K562 (cell line): ENCODE results near the gene ADAR. TPM values are rescaled to one million over a fixed set of nuclear protein-coding genes. Genes with fewer than 3 reads are reported as not detected.
A peak's percentile ranks its signal among the peaks of the same experiment; 100 is the strongest.

Experiments used
- ATAC-seq: fragments of 200-7000 bp; cut with Tn5 transposase; 3 replicates; pipeline ENCODE4 v1.9.1; 2020; ENCODE audit warnings: moderate library complexity
- BruUV-seq: library from RNA; stranded (reverse); fragments of 400-500 nt; replicated peaks from 2 replicates; lab custom pipeline; 2021; lab: Mats Ljungman, UMichigan
- CTCF ChIA-PET: fragments of 300-600 bp; formaldehyde crosslinking; extraction: SDS; loops from one replicate; lab custom pipeline; 2021; ENCODE audit warnings: low intra/inter-chr PET ratio; lab: Yijun Ruan, JAX
- POLR2A ChIA-PET: fragments of 300-600, 350-650 bp; sonication (Branson Sonifier 250); formaldehyde crosslinking; extraction: SDS; loops from one replicate; lab custom pipeline; 2021; ENCODE audit warnings: antibody characterized with exemption, inconsistent platforms; lab: Yijun Ruan, JAX
- DNase-seq, 4 experiments: peaks; one replicate each; pipeline versions ENCODE4 v3.0.0 to v3.0.0-alpha.2; 2011 to 2018; ENCODE audit warnings: low spot score in 3 of 4, mixed read lengths in 3 of 4; ENCODE audit errors: extremely low read depth in 1 of 4
- FAIRE-seq: peaks from 2 replicates; lab custom pipeline; 2011; peaks lifted over from hg19 to GRCh38; lab: Jason Lieb, UNC
- H2AFZ ChIP-seq: 2 replicates; pipeline ENCODE4 v1.6.0; 2011; ENCODE audit warnings: low read depth, low read length, control low read depth, inconsistent platforms
- H3K27ac ChIP-seq: fragments of 200-600 bp; 3 replicates; pipeline ENCODE4 v1.8.0; 2011; ENCODE audit warnings: low read depth, mild to moderate bottlenecking, control low read depth, inconsistent platforms, low read length, moderate library complexity, mixed read lengths; ENCODE audit errors: extremely low read depth
- H3K27me3 ChIP-seq, 2 experiments: fragments of 300-600 bp in 1 of 2; 2 replicates in 1 of 2; 3 replicates in 1 of 2; pipeline versions ENCODE4 v1.6.0 to v1.8.0; 2011; ENCODE audit warnings: inconsistent platforms in 2 of 2, low read length in 2 of 2, mild to moderate bottlenecking in 1 of 2, mixed read lengths in 1 of 2, moderate library complexity in 1 of 2; ENCODE audit not compliant: control insufficient read depth in 2 of 2, insufficient read depth in 2 of 2
- H3K36me3 ChIP-seq: fragments of 300-600 bp; 3 replicates; pipeline ENCODE4 v1.8.0; 2011; ENCODE audit warnings: mild to moderate bottlenecking, low read length, inconsistent platforms; ENCODE audit not compliant: control insufficient read depth, insufficient read depth
- H3K4me1 ChIP-seq, 2 experiments: fragments of 200-600 bp in 1 of 2; replicated peaks in 1 of 2; 2 replicates in 1 of 2; 3 replicates in 1 of 2; pipeline versions ENCODE4 v1.5.1 to v1.8.0; 2011; ENCODE audit warnings: inconsistent platforms in 2 of 2, low read length in 2 of 2, mild to moderate bottlenecking in 1 of 2, mixed read lengths in 1 of 2, moderate library complexity in 1 of 2; ENCODE audit not compliant: control insufficient read depth in 2 of 2, insufficient read depth in 2 of 2
- H3K4me2 ChIP-seq: 2 replicates; pipeline ENCODE4 v1.6.1; 2011; ENCODE audit warnings: low read length, control low read depth, inconsistent platforms, mixed read lengths; ENCODE audit not compliant: insufficient read depth
- H3K4me3 ChIP-seq: fragments of 200-600 bp; sonication (generic), shearing (Covaris generic); 2 replicates; pipeline ENCODE4 v1.5.1; 2016; ENCODE audit warnings: control low read depth, inconsistent platforms
- H3K79me2 ChIP-seq: fragments of 200-600 bp; 3 replicates; pipeline ENCODE4 v1.8.0; 2011; ENCODE audit warnings: low read length, inconsistent platforms; ENCODE audit not compliant: control insufficient read depth, insufficient read depth
- H3K9ac ChIP-seq, 2 experiments: 2 replicates each; pipeline versions ENCODE4 v1.6.0 to v1.6.1; 2011; ENCODE audit warnings: low read depth in 2 of 2, low read length in 2 of 2, control low read depth in 1 of 2, inconsistent platforms in 1 of 2, mild to moderate bottlenecking in 1 of 2, mixed read lengths in 1 of 2; ENCODE audit not compliant: insufficient read depth in 1 of 2
- H3K9me1 ChIP-seq: one replicate; pipeline ENCODE4 v1.6.0; 2011; ENCODE audit warnings: inconsistent platforms, mild to moderate bottlenecking, low read length, moderate library complexity; ENCODE audit not compliant: control insufficient read depth, insufficient read depth
- H3K9me3 ChIP-seq: replicated peaks from 2 replicates; pipeline ENCODE4 v1.5.1; 2011; ENCODE audit warnings: low read depth, low read length, inconsistent platforms; ENCODE audit not compliant: control insufficient read depth, insufficient read depth
- H4K20me1 ChIP-seq: replicated peaks from 2 replicates; pipeline ENCODE4 v1.6.1; 2011; ENCODE audit warnings: low read length, inconsistent platforms, mixed read lengths; ENCODE audit not compliant: control insufficient read depth, insufficient read depth
- HDGF ChIP-seq: fragments of 450-650 bp; IDR thresholded peaks from 2 replicates; pipeline ENCODE4 v1.6.1; 2016
- MAZ ChIP-seq, 2 experiments: fragments of 450-650 bp in 1 of 2; sonication (generic) in 1 of 2; formaldehyde crosslinking; IDR thresholded peaks in 1 of 2; conservative IDR thresholded peaks in 1 of 2; 2 replicates each; pipeline versions ENCODE4 v1.4.0 to v1.5.0; 2020; ENCODE audit warnings: mild to moderate bottlenecking in 1 of 2, missing genetic modification reagents in 1 of 2
- STAT5A ChIP-seq: IDR thresholded peaks from 2 replicates; pipeline ENCODE4 v1.6.1; 2012; ENCODE audit warnings: low read length, inconsistent platforms, borderline replicate concordance
- ZBTB1 ChIP-seq: sonication (generic); formaldehyde crosslinking; IDR thresholded peaks from 2 replicates; pipeline ENCODE4 v1.8.1; 2023; ENCODE audit warnings: missing genetic modification reagents, low read depth, mild to moderate bottlenecking, borderline replicate concordance
- ZBTB7A ChIP-seq: IDR thresholded peaks from 2 replicates; pipeline ENCODE4 v1.6.1; 2011; ENCODE audit warnings: low read depth, mild to moderate bottlenecking, low read length, moderate library complexity, borderline replicate concordance; ENCODE audit not compliant: control insufficient read depth
- ZNF609 ChIP-seq: sonication (generic); formaldehyde crosslinking; IDR thresholded peaks from 2 replicates; pipeline ENCODE4 v1.8.1; 2023; ENCODE audit warnings: missing genetic modification reagents, mild to moderate bottlenecking, borderline replicate concordance
- WGBS: fragments of 100-300 bp; shearing (Covaris generic); methylation state at CpG from one replicate; pipeline ENCODE4 v1.1.6; 2016; ENCODE audit warnings: low coverage, mixed read lengths; ENCODE audit not compliant: insufficient coverage; ENCODE audit errors: missing lambda C conversion rate; 5-methylcytosine and 5-hydroxymethylcytosine counted together
- in situ Hi-C: fragments of 300-500 bp; cut with MboI; formaldehyde crosslinking; loops from 4 replicates; pipeline ENCODE4 v1.15.0; 2018; ENCODE audit warnings: inconsistent platforms, mixed read lengths
- intact Hi-C: fragments of 100-400 bp; cut with micrococcal nuclease; formaldehyde crosslinking; loops from 2 replicates; pipeline ENCODE4 v1.14.2; 2022
- polyA plus RNA-seq, 8 experiments: library from polyadenylated mRNA; depleted of rRNA in 4 of 8; stranded (reverse) in 5 of 8; unstranded in 3 of 8; fragments of >200 nt; fragmentation: Nextera tagmentation in 2 of 8; fragmentation: Illumina TruSeq in 1 of 8; extraction: Ambion mirVana in 2 of 8; extraction: Trizol in 1 of 8; gene quantifications; 2 replicates each; pipeline versions ENCODE4 v1.2.1 to v1.2.3, GENCODE V29; 2011 to 2014; ENCODE audit warnings: inconsistent platforms in 1 of 8, missing spikeins in 1 of 8
- total RNA-seq, 7 experiments: library from RNA; depleted of rRNA in 6 of 7; stranded (reverse); fragments of >200 nt in 6 of 7; fragmentation: Illumina TruSeq in 2 of 7; extraction: Trizol in 2 of 7; gene quantifications; 2 replicates each; pipeline versions ENCODE4 v1.2.1 to v1.2.3, GENCODE V29; 2011 to 2021; ENCODE audit warnings: low replicate concordance in 1 of 7
- TF ChIP-seq, protein P1 (sequence below): fragments of 200-800 bp; sonication (Bioruptor generic); IDR thresholded peaks from 2 replicates; pipeline ENCODE4 v1.6.1; 2017; ENCODE audit warnings: missing genetic modification characterization, missing compliant biosample characterization

ADAR gene
- total and polyA plus RNA-seq, 9 of the 15 experiments (the other 6 are each of a cell fraction or from before 2014, with no cell fraction given): 30.1 to 123 (median 60.2) TPM

GRCh38 chr1:154568157-154568815 lies 39.7 kb downstream of the ADAR start:
- in situ Hi-C loops (no loop called here), intact Hi-C loops (no loop called here)
- no peak overlapping the region for H2AFZ ChIP-seq
- no peak for ATAC-seq
- WGBS: 10% methylated on average over 17 of the region's 17 CpGs
- peaks cover 5% of the 10 kb centered on the region for H4K20me1 ChIP-seq
- no peaks in the 10 kb centered on the region for H3K9me3 ChIP-seq
- H3K9me1 ChIP-seq: no peaks in the 10 kb centered on the region
- no TSS peak for BruUV-seq
- CTCF ChIA-PET: interaction anchor here (0.5 kb wide), 1 partner anchor 113 kb away, joined by 3 read pairs; no protein-coding TSS in a partner anchor
- H3K27me3 ChIP-seq: peaks cover 34 to 85% of the 10 kb centered on the region in 2 experiments; a peak in 4 of 5 replicates
- no peak overlapping the region for H3K27ac ChIP-seq
- H3K36me3 ChIP-seq: no peaks in the 10 kb centered on the region
- TF ChIP-seq HDGF: no peak
- TF ChIP-seq ZBTB7A: peak; percentile 11; the same call in 1 of the 2 replicates
- no peak for TF ChIP-seq STAT5A
- 0 out of 2 replicates have a peak, but pooled peaks have one; percentile 23 for TF ChIP-seq ZBTB1 (CRISPR knock-in tag)
- 0 out of 4 replicates have a peak, but pooled peaks of 1 of the 2 experiments have one; percentile 5 for TF ChIP-seq MAZ (CRISPR knock-in tag; conservative IDR thresholded peaks at IDR 0.05 in 1 of 2, IDR thresholded peaks at IDR 0.05 in 1 of 2)
- 0 out of 2 replicates have a peak, but pooled peaks have one; percentile 2 for TF ChIP-seq ZNF609
- TF ChIP-seq, protein P1, sequence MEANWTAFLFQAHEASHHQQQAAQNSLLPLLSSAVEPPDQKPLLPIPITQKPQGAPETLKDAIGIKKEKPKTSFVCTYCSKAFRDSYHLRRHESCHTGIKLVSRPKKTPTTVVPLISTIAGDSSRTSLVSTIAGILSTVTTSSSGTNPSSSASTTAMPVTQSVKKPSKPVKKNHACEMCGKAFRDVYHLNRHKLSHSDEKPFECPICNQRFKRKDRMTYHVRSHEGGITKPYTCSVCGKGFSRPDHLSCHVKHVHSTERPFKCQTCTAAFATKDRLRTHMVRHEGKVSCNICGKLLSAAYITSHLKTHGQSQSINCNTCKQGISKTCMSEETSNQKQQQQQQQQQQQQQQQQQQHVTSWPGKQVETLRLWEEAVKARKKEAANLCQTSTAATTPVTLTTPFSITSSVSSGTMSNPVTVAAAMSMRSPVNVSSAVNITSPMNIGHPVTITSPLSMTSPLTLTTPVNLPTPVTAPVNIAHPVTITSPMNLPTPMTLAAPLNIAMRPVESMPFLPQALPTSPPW (CRISPR knock-in tag): peak; percentile 41; the same call in 1 of the 2 replicates
- POLR2A ChIA-PET: interaction anchor here (0.6 to 2.3 kb wide), 3 partner anchors 9 to 503 kb away, joined by 3 to 11 read pairs (median 3); no protein-coding TSS in a partner anchor
- H3K79me2 ChIP-seq: no peaks in the 10 kb centered on the region
- FAIRE-seq: no peak
- no peak for DNase-seq
- no peak overlapping the region for H3K4me3 ChIP-seq
- H3K4me2 ChIP-seq: no peak overlapping the region
- peaks cover 0 to 17% of the 10 kb centered on the region in 2 experiments; a peak in 2 of 5 replicates for H3K4me1 ChIP-seq
- H3K9ac ChIP-seq: 0 out of 4 replicates have a peak overlapping the region, but pooled peaks of 1 of the 2 experiments have one; percentile 32
